ENCODE results near the gene MSI2.
A peak's percentile ranks its signal among the peaks of the same experiment; 100 is the strongest.

The MSI2 gene

GRCh38 chr17:57631871-57632270, 375.5 kb downstream of the MSI2 start:
- peak; percentile 64 for DNase-seq

- DNase-seq, result no peak
Measured at GRCh38 chr17:57632294-57632693, 376.0 kb downstream of the MSI2 start.

GRCh38 chr17:57633236-57633635, 376.9 kb downstream of the MSI2 start:
- no peak for DNase-seq

GRCh38 chr17:57634713-57635465, 378.6 kb downstream of the MSI2 start:
- peak; percentile 74 for DNase-seq

GRCh38 chr17:57636274-57636673, 380.0 kb downstream of the MSI2 start:
- no peak for DNase-seq

GRCh38 chr17:57636985-57637665, 380.8 kb downstream of the MSI2 start:
- DNase-seq, result no peak

- no peak for DNase-seq
Measured at GRCh38 chr17:57637666-57638010, 381.3 kb downstream of the MSI2 start.

GRCh38 chr17:57638284-57638683, 382.0 kb downstream of the MSI2 start:
- DNase-seq, result no peak

GRCh38 chr17:57639381-57639780, 383.1 kb downstream of the MSI2 start:
- DNase-seq, result no peak

GRCh38 chr17:57640079-57640478, 383.8 kb downstream of the MSI2 start:
- no peak for DNase-seq

- DNase-seq, result no peak
Measured at GRCh38 chr17:57641761-57642160, 385.4 kb downstream of the MSI2 start.

- no peak for DNase-seq
Measured at GRCh38 chr17:57643062-57643461, 386.7 kb downstream of the MSI2 start.

GRCh38 chr17:57644326-57644725, 388.0 kb downstream of the MSI2 start:
- DNase-seq, result no peak

- peak; percentile 69 for DNase-seq
Measured at GRCh38 chr17:57645950-57646665, 389.8 kb downstream of the MSI2 start.

- no peak for DNase-seq
Measured at GRCh38 chr17:57648720-57649119, 392.4 kb downstream of the MSI2 start.

GRCh38 chr17:57649191-57649590, 392.9 kb downstream of the MSI2 start:
- DNase-seq, result no peak

GRCh38 chr17:57649731-57650484, 393.6 kb downstream of the MSI2 start:
- DNase-seq, result no peak

GRCh38 chr17:57650548-57650947, 394.2 kb downstream of the MSI2 start:
- no peak for DNase-seq

- DNase-seq, result no peak
Measured at GRCh38 chr17:57651451-57651850, 395.1 kb downstream of the MSI2 start.

GRCh38 chr17:57651996-57652395, 395.7 kb downstream of the MSI2 start:
- no peak for DNase-seq

- no peak for DNase-seq
Measured at GRCh38 chr17:57652811-57653210, 396.5 kb downstream of the MSI2 start.

GRCh38 chr17:57653279-57653678, 397.0 kb downstream of the MSI2 start:
- no peak for DNase-seq

Measured in inflammatory macrophage treated with lipopolysaccharide for 4 hours (primary cell).